Measurements from ENCODE around the gene SHROOM1.
"Not testable (repeated sequence)": the region's sequence is repeated elsewhere in the genome, so short reads cannot be mapped to it uniquely, and the experiment has no call there.

The SHROOM1 gene

DNA sequence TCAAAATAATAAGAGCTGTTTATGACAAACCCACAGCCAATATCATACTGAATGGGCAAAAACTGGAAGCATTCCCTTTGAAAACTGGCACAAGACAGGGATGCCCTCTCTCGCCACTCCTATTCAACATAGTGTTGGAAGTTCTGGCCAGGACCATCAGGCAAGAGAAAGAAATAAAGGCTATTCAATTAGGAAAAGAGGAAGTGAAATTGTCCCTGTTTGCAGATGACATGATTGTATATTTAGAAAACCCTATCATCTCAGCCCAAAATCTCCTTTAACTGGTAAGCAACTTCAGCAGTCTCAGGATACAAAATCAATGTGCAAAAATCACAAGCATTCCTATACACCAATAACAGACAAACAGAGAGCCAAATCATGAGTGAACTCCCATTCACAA is 26.2 kb downstream of the SHROOM1 start:
- DNase-seq, result not testable (repeated sequence)

DNA sequence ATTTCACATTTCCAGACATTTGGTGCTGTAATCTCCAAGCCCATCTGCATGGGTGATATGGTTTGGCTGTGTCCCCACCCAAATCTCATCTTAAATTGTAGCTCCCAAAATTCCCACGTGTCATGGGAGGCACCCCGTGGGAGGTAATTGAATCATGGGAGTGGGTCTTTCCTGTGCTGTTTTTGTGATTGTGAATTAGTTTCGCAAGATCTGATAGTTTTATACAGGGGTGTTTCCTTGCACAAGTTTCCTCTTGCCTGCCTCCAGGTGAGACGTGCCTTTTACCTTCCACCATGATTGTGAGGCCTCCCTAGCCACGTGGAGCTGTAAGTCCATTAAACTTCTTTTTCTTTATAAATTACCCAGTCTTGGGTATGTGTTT is 27.8 kb downstream of the SHROOM1 start:
- DNase-seq, result not testable (repeated sequence)

DNA sequence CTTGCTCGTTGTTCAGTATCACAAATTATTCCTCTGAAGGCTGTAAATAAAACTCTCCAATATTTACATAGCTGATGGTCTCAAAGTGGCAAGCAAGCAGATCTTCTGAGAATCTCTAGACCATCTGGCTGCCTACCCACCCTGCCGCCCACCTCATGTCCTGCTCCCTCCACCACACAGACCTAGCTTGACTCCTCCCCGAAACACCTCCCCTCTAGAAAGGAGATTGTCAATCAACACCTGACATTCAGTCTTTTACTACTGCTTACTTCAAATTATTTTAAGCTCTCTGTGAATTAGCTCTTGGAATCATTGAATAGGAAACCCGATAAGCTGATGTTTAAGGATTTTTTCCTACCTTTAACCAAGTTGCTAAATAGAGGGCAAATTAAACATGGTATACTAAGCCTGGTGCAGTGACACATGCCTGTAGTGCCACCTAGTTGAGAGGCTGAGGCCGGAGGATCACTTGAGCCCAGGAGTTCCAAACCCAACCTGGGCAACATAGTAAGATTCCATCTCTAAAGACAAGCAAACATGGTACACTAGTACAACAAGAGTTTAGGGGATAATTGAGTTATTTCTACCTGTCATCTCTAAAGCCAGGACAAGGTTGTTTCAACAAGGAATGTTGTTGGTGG is 28.3 kb downstream of the SHROOM1 start:
- DNase-seq, result no peak

DNA sequence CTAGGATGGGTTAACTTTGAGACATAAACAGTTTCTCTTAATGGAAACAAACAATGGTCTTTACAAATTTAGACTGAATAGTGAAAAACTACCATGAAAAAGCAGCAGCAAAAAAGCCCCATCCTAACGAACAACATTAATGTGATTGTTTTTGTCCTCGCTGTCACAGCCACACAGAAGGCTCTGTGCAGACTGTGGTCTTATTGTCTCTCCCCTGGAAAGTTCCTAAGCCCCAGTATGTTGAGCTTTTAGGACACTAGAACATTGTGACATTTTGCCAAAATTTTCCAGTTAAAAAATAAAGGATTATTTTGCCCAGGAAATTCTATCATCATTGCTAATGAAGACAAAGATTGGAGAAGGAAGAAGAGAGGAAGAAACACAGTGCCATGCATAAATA is 29.9 kb downstream of the SHROOM1 start:
- DNase-seq, result no peak

DNA sequence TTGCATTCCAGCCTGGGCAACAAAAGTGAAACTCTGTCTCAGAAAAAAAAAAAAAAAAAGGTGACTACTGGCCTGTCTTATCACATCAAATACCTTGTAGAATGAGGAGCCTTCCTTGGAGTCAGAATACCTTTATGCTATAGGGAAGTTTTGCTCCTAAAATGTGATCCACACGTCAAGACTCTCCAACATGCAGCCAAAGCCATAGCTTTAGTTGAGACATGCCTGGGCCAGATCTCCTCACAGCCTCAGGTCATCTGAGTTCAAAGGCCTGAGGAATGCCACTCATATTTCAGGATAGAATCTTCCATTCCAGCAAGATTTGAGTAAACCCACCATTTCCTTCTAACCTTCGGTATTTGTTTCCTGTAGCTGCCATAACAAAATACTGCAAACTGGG is 31.1 kb downstream of the SHROOM1 start:
- DNase-seq, result no peak

DNA sequence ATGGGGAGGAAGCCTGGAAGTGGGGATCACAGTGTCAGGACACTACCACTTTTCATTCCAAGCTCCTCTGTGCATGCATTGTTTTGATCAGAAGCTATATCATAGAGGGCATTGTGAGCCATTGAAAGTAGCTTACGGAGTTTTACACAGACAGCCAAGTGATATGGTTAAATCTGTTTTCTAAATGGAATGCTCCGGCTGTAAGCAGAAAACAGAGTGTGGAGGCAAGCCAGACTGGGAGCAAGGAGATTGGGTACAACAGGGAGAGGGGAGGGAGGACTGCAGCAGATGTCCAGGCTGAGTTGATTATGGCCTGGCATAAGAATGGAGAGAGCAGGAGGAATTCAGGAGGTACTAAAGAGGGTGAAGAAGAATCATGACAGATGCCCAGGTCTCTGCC is 32.8 kb downstream of the SHROOM1 start:
- DNase-seq, result no peak

DNA sequence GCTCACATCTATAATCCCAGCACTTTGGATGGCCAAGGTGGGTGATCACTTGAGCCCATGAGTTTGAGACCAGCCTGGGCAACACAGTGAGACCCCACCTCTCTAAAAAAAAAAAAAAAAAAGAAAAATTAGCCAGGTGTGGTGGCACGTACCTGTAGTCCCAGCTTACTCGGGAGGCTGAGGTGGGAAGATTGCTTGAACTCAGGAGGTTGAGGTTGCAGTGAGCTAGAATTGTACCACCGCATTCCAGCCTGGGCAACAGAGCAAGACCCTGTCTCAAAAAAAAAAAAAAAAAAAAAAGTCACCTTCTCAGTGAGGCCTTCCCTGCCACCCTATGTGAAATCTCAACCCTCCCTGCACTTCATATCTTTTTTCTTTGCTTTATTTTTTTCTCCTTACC is 39.4 kb downstream of the SHROOM1 start:
- no peak for DNase-seq

DNA sequence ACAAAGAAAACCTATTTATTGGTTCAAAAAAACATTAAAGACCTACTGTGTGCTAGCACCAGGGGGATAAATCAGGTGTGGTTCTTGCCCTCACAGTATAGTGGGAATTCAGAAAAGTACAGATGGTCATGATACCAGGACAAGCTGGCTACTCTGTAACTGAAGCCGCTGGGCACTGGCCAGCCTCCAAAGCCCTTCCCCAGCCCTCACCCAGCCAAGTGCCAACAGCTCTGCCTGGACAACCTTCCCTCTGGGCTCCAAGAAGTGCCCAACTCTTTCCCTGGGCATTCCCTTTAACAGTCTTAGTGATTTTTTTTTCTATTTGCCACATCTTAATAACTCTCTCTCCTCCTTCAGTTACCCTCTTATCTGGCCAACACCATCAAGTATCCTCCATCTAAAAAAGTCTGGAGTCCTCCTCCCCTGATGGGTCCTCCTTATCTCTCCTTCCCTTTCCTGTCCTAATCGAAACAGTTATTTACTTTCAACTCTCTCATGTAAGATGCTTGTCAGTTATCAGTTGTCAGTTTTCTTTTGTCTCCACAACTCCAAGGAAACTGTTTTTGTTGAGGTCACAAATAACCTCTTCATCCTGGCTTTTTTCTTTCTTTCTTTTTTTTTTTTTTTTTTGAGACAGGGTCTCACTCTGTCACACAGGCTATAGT is 40.1 kb downstream of the SHROOM1 start:
- DNase-seq, result no peak

DNA sequence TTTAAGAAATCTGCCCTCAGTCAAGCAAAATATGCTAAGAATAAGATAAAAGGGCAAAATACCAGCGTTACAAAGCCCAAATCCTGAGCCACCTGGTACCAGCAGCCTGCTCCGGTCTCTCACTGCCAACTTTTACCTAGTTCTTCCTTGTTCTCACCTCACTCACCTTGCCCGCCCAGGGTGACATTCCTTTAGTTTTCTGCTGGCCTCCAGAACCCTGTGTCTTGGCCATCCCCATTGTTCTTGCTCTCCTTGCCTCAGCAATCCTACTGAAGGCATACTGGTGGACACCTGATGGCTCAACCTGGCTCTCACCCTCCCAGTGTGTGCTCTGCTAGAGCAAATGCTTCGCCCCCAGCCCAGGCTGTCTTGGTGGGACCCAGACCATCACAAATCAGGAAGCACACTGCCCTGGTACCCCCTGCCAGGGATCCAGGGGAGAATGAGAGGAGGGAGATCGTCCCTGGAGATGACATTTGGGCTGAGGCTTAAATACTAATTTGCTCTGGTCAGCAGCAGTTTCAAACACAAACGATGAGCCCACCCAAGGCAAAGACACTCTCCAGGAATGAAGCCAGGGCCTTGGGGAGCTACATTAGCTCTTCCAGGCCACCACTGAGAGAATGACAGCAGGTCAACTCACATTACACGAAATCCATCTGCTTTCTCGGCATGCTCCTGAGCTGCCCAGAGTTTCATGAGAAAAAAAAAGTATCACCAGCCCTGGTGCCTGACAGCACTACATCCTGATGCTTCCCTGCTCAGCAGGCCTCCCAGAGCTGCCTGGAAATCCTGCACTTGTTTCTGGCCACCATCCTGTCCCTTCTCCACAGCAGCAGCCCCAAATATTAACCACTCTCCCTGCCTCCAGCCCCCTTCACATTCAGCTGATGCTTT is 41.2 kb downstream of the SHROOM1 start:
- no peak for DNase-seq

DNA sequence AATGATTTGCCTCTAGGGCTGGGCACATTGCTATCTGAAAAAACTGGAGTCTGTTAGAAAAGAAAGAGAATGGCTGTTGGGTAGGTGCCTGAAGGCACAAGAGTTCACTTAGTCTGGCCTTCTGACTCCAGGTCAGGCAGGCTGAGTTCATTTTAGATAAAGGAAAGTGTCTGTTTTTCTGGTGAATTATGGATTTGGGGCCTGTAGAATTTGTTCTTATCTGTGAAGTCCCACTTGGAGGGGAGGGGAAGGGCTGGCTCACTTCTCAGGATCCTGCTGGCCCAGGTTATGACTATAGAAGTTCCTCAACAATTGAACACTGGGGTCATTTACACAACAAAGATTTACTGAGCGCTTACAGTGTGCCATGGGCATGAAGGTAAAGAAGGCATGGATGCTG is 41.9 kb downstream of the SHROOM1 start:
- no peak for DNase-seq

DNA sequence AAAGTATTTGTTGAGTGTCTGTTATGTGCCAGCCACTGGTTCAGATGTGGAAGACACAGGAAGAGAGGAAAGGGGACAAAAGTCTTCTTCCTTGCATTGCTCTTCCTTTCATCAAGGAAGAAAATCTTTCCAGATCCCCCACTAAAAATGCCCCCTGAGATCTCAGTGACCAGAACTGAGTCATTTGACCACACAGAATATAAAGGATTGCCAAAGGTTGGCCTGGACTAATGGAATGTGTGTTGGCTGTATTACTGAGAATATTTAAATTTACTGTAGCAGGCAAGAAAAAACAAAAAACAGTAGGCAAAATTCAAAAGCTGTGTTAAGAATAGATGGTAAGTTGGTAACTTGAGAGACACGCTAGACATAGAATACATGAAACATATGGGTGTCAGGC is 43.4 kb downstream of the SHROOM1 start:
- DNase-seq, result no peak

DNA sequence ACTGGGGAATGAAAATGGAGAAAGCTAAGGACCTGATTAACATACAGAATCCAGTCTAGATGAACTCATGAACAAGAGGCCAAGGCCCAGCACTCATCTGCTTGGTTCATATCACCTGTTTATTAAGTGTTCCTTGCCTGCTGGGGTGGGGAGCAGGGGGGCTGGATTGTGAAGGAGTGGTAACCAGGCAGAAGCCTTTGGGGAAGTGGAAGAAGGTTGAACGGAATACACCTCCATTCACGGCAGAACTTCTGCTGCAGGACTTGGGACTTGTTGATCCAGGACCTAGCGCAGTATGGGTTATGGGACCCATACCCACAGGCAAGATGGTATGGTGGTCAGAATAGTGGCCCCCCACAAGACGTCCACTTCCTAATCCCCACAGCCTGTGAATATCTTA is 44.6 kb downstream of the SHROOM1 start:
- no peak for DNase-seq

DNA sequence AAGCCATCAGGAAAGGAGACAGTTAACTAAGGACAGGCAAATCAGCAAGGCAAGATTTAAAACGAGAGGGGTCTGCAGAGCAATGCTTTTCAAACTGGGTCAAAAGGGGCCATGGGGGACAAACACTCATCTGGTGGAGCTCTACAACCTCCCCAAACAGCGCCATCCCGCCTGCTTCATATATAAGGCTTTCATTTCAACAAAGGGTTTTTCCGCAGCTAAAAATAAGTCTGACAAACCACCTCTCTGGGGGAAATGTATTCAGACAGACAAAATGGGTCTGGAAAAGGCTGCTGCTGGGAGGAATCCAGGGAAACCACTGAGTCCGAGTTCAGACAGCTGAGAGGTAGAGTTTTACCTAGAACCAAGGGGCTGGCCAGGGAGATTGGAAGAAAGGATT is 45.1 kb downstream of the SHROOM1 start:
- DNase-seq, result no peak

DNA sequence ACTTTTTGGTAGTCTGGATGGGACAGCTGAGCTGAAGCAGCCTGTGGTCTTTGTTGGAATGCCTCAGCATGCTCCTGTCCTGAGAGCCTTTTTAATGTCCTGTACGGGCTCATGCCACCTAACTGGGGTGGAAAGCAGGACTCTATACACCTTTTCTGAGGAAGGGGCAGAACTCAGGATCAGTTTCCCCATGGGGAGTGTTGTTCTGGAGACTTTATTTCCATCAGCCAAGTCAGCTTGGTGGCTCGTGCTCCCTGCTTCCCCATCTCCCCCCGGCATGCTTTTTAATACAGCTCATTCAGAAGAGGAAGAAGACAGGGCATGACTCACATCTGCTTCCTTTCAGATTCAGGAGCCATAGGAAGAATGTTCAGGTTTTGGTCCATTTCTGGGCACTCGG is 48.3 kb downstream of the SHROOM1 start:
- no peak for DNase-seq

DNA sequence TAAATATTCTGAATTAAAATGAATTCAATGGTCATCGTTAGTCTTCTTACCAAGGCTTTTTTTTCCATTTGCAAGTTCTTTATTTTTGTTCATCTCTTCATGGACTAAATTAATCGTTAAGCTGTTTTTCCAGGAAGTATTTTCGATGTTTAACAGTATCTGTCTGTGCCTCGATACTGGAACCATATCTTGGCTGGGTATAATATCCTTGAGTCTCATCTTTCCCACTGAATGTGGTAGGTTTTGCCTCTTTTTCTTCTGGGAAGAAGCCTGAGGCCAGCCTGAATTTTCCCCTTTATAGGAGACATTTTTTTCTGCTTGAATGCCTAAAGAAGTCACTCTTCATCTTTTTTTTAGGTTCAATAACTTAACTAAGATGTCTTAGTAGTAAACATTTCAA is 49.4 kb downstream of the SHROOM1 start:
- no peak for DNase-seq

DNA sequence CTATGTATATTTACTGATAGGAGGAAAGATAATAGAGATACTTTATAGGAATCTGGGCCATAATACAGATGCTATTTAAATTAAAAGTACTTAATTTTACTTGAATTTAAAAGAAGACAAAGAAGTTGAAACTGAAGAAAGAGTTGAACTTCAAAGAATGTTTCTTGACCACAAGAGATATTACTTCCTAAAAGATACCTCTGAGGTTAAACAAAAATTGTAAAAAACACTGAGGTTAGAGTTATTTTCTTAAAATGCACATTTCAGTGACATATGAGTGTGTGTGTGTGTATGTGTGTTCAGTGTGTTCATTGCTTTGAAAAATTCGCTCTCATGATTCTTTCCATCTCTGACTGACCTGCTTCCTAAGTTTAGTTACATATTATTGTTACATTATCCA is 49.9 kb downstream of the SHROOM1 start:
- DNase-seq, result no peak

DNA sequence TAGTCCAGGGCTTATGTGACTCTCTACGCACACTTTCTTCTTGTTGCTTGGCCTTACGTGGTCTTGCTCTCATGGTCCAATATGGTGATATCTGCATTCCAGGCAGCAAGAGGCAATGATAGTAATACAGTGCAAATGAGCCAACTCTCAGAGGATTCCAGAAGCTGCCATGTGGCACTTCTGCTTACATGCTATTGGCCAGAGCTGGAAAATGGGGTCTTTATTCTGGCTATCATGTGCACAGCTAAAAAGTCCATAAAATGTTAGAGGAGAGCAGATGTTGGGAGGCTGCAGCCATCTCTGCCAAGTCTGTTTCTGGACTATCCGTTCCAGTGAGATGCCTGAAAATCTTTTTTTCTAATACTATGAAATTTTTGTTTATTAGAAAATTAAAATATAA is 50.5 kb downstream of the SHROOM1 start:
- no peak for DNase-seq

DNA sequence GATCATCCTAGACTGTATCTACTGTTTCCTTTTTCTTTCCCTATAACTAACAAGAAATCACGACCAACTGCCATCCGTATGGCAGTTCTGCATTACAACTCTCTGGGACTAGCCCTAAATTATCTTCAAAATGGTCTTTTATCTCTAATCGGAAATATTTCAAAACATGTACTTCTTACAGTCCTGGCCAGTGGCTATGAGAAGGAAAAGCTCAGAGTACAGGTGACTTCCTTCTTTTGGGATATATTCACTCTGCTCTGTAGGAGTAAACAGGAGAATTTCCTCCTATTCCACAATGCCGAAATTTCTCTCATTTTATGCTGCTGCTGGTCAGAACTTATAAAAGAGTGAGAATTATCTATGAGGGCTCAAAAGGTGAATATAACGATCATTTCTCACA is 51.6 kb downstream of the SHROOM1 start:
- DNase-seq, result no peak

DNA sequence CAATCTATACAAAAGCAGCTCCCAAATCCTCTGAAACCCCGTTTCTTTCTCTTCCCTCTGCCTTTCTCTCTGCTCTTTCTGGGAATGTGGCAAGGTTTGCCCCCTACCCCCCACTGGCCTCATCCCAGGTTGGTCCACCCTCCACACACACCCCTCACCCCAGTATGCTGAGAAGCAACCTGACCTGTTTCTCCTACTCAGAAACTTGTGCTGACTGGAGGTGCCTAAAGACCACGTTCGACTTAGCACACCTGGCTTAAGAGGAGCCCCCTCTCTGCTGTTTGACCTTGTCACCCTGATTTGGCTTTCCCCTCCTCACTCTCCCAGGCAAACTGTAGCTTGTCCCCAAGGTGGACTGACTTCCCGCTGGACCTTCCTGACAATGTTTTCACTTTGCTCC is 52.3 kb downstream of the SHROOM1 start:
- no peak for DNase-seq

DNA sequence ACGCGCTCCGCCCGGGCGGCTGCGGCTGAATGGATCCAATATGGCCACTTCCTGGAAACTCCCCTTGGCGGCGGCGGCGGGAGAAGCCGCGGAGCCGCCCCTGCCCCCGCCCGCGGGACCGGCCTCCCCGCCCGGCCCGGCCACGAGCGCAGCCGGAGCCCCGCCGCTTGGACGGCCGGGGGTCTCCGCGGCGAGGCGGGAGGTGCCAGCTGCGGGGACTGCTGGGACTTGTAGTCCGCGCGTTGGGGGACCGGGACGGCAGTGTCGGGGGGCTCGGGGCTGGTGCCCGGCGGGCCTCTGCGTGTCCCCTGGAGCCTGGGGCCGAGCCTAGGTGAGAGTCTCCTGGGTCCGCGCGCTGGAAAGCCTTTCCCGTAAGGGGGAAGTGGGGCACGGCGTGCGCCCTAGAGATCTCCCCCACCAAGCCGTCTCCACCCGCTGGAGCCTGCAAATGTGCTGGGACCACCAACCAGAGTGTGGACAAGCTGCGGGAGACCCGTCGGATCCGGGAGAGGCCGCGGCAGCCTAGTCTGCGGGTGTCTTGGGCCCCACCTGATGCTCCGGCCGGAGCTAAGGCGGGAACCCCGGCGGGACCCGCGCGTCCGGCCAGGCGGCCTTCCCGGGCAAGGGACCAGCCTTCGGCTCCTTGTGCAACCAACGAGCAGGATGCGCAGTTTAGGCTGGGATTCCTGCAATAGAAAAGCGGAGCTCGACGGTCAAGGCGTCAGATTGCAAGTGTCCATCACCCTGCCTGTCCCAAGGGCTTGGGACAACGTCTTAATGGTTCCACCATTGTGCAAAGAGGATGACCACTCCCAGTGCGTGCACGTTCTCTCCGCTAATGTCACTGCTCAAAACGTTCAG is 53.0 kb downstream of the SHROOM1 start, which contains the start of gene SEPTIN8:
Gene SEPTIN8 (minus strand): TSS at position 31 of the 861 bp plus-strand sequence. CDS start 102 bp downstream, outside the sequence.
- peak; percentile 35 for DNase-seq

DNA sequence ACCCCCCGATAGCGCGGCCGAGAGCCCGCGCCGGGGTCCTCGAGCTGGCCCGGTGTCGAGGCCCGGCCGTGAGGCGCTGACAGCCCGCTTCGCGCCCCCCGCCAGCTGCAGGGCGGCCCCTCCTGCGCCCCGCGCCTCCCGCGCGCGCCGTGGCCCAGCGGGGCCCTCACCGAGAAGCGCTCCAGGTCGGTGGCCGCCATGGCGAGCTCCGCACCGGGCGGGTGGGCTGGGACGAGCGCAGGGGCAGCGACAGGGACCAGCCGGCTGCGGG is 53.6 kb downstream of the SHROOM1 start:
- DNase-seq, result no peak

DNA sequence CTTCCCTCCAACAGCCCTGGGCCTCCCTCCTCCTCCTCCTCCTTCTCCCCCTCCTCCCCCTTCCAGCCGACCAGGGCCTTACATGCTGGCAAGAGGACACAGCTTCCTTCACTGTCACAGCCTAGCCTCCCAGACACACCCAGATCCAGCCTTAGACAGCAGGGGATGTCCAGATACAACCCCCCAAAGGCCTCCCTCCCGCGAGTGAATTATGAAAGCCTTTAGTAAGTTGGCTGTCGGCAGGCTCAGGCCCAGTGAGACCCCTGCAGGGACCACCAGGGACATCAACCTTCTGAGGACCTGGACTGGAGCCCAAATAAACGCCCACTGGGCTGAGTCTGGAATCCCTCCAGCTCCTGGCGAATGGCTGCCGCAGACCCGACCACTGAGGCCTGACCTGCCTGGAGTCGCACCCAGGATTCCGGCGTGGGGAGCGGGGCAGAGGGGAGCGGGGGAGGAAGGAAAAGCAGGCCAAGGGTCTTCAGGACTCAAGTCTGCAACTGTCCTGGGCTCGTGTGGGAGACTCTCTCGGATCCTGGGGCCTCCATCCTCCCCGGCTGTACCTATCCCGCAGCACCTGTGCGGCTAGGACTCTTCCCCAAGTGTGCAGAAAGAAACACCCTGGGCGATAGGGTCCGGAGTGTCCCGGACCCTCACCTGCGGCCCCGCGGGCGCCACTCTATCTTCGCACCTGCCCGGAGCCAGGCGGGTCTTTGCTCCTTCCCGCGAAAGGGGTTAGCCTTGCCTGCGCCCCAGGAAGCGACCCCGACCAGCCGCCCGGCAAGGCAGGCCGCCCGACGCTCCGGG is 54.1 kb downstream of the SHROOM1 start:
- no peak for DNase-seq
